HG02763 (cell line): ENCODE data around the gene URGCP.

Experiments
- ATAC-seq: cut with Tn5 transposase; IDR thresholded peaks from one replicate; pipeline ENCODE4 v1.9.1; 2021; ENCODE audit warnings: mild to moderate bottlenecking, moderate library complexity; ENCODE audit not compliant: unreplicated experiment

URGCP gene

GRCh38 chr7:43906331-43907010 lies at the start of gene URGCP:
URGCP (minus strand) TSS chr7:43906596; CDS start chr7:43906575, 21 bp downstream.
- peak; percentile 68 for ATAC-seq

GRCh38 chr7:43956027-43956426 lies 49.6 kb upstream of the URGCP start:
- ATAC-seq: no peak

- no peak for ATAC-seq
Observed at GRCh38 chr7:43954524-43955228, 48.3 kb upstream of the URGCP start.

- no peak for ATAC-seq
Observed at GRCh38 chr7:43953071-43953470, 46.7 kb upstream of the URGCP start.

- no peak for ATAC-seq
Observed at GRCh38 chr7:43952028-43952427, 45.6 kb upstream of the URGCP start.

GRCh38 chr7:43944286-43944685 lies 37.9 kb upstream of the URGCP start:
- no peak for ATAC-seq

- no peak for ATAC-seq
Observed at GRCh38 chr7:43943417-43944187, 37.2 kb upstream of the URGCP start.

- ATAC-seq: no peak
Observed at GRCh38 chr7:43942997-43943396, 36.6 kb upstream of the URGCP start.

GRCh38 chr7:43942250-43942649 lies 35.9 kb upstream of the URGCP start:
- ATAC-seq: no peak

GRCh38 chr7:43938892-43939482 lies 32.6 kb upstream of the URGCP start:
- no peak for ATAC-seq

GRCh38 chr7:43937444-43937843 lies 31.0 kb upstream of the URGCP start:
- no peak for ATAC-seq

GRCh38 chr7:43933902-43934560 lies 27.6 kb upstream of the URGCP start:
- ATAC-seq: no peak

GRCh38 chr7:43931346-43931745 lies 24.9 kb upstream of the URGCP start:
- no peak for ATAC-seq

- ATAC-seq: no peak
Observed at GRCh38 chr7:43929529-43930457, 23.4 kb upstream of the URGCP start.

GRCh38 chr7:43927810-43928209 lies 21.4 kb upstream of the URGCP start:
- ATAC-seq: no peak

- ATAC-seq: peak; percentile 10
Observed at GRCh38 chr7:43926798-43927123, 20.4 kb upstream of the URGCP start.

GRCh38 chr7:43925984-43926797 lies 19.8 kb upstream of the URGCP start, which contains the start of gene UBE2D4:
UBE2D4 (plus strand) TSS chr7:43926436; CDS start chr7:43926533, 97 bp downstream.
- peak; percentile 90 for ATAC-seq

- no peak for ATAC-seq
Observed at GRCh38 chr7:43922726-43923125, 16.3 kb upstream of the URGCP start.

GRCh38 chr7:43921423-43921822 lies 15.0 kb upstream of the URGCP start:
- no peak for ATAC-seq
